NOMO-1 treated with dmso at 0.1 percent for 144 hours (cell line): ENCODE measurements around the gene CLASP1.
"Not testable (repeated sequence)": the region's sequence is repeated elsewhere in the genome, so short reads cannot be mapped to it uniquely, and the experiment has no call there.

Source experiments
- DNase-seq: peaks from one replicate; lab custom pipeline; 2025; ENCODE audit not compliant: unreplicated experiment; lab: John Stamatoyannopoulos, UW

Gene CLASP1

DNA sequence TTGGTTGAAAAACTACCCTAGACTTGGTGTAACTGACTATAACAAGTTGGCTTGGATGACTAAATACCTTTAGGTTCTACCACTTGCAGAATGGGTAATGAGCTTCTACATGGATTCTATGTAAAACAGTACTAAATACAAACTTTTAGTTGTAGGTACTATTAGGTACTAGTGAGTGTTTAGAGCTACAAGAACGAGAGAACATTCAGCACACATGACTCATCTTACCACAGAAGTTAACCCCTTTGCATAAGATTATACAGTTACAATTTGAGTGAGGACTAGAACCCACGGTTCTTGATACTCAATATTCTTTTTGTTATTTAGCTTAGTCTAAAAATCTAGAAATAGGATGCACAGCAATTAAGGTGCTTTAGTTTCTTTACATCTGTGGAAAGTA lies 262.6 kb downstream of the CLASP1 start:
- no peak for DNase-seq

GRCh38 chr2:121386102-121386501 lies 263.2 kb downstream of the CLASP1 start:
- DNase-seq: no peak

- DNase-seq: no peak
Observed at GRCh38 chr2:121382744-121383143, 266.5 kb downstream of the CLASP1 start.

- no peak for DNase-seq
Observed at GRCh38 chr2:121377646-121378045, 271.6 kb downstream of the CLASP1 start.

GRCh38 chr2:121376535-121377250 lies 272.6 kb downstream of the CLASP1 start:
- DNase-seq: no peak

- no peak for DNase-seq
Observed at GRCh38 chr2:121375621-121376159, 273.6 kb downstream of the CLASP1 start.

DNA sequence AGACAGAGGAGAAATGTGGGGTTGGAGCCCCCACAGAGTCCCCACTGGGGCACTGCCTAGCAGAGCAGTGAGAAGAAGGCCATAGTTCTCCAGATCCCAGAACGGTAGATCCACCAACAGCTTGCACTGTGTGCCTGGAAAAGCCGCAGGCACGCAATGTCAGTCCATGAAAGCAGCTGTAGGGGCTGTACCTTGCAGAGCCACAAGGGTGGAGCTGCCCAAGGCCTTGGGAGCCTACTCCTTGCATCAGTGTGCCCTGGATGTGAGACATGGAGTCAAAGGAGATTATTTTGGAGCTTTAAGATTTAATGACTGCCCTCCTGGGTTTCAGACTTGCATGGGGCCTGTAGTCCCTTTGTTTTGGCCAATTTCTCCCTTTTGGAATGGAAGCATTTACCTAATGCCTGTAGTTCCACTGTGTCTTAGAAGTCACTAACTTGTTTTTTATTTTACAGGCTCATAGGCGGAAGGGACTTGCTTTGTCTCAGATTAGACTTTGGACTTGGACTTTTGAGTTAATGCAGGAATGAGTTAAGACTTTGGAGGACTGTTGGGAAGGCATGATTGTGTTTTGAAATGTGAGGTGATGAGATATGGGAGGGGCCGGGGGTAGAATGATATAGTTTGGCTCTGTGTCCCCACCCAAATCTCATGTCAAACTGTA lies 274.7 kb downstream of the CLASP1 start:
- DNase-seq: not testable (repeated sequence)

GRCh38 chr2:121372721-121373353 lies 276.4 kb downstream of the CLASP1 start:
- no peak for DNase-seq

- DNase-seq: no peak
Observed at GRCh38 chr2:121372082-121372481, 277.2 kb downstream of the CLASP1 start.

DNA sequence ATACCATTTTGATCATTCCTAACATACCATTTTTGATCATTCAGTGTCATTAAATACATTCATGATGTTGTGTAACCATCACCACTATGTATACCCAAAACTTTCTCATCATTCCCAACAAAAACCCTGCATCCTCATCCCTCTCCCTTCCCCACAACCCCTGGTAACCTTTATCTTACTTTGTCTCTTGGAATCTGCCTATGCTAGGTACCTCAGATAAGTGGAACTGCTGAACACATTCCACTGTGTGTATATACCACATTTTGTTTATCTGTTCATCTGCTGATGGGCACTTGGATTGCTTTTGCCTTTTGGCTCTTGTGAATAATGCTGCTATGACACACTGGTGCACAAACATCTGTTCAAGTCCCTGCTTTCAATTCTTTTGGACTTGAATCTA lies 280.4 kb downstream of the CLASP1 start:
- no peak for DNase-seq

GRCh38 chr2:121368155-121368554 lies 281.1 kb downstream of the CLASP1 start:
- DNase-seq: no peak

GRCh38 chr2:121367246-121367900 lies 281.9 kb downstream of the CLASP1 start:
- DNase-seq: no peak

- DNase-seq: no peak
Observed at GRCh38 chr2:121366040-121366439, 283.2 kb downstream of the CLASP1 start.

DNA sequence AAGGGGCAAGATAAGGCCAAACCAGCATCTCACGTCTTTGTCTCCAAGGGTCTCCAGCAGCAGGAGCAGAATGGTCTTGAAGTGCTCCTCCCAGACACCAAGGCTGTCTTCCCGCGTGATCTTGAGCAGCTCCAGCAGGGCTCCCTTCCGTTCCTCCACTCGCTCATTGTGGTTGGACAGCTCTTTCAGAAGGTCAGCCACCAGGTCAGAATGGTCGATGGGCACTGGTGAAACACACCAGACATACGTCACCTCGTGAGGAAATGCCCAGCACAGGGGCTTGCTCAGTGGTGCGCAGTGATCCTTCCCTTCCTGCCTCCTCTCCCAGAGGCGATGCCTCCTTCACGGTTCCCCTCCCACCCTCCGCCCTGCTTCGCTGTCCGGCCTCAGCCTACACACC lies 284.2 kb downstream of the CLASP1 start:
- no peak for DNase-seq

GRCh38 chr2:121363632-121364420 lies 285.4 kb downstream of the CLASP1 start:
- no peak for DNase-seq

DNA sequence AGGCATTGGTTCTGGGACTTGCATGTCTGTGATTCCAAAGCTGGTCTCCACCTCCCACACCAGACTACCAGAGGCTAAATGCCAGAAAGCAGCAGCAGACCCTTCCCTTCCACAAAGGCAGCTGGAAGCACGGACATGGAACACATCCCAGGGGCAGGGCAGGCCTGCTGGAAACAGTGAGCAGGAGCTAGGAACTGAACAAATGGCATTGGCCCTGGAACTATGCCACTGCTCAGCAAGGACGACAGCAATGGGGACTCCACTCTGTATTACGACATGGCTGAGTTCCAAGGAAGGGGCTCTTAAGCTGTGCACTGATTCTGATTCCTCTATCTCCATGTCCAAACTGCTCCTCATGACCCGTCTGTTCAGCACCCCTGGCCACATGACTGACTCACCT lies 286.5 kb downstream of the CLASP1 start:
- no peak for DNase-seq

DNA sequence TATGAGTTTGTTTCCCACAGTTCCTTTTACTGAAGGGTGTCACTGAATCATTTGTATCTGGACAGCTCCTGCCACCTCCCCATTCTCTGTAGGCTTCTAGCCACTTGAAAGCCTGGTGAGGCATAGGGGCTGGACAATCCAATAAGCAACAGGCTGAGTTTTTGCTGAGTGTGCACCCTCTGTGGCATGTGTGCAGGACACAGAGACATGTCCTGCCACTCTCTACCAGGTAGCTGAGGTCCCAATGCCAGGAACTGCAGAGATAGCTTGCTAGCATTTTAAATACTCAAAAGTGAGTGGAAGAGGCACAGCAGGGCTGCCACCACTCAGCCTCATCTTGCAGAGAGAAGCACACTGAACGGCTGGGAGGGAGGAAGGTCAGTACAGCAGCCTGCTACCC lies 287.0 kb downstream of the CLASP1 start:
- no peak for DNase-seq

DNA sequence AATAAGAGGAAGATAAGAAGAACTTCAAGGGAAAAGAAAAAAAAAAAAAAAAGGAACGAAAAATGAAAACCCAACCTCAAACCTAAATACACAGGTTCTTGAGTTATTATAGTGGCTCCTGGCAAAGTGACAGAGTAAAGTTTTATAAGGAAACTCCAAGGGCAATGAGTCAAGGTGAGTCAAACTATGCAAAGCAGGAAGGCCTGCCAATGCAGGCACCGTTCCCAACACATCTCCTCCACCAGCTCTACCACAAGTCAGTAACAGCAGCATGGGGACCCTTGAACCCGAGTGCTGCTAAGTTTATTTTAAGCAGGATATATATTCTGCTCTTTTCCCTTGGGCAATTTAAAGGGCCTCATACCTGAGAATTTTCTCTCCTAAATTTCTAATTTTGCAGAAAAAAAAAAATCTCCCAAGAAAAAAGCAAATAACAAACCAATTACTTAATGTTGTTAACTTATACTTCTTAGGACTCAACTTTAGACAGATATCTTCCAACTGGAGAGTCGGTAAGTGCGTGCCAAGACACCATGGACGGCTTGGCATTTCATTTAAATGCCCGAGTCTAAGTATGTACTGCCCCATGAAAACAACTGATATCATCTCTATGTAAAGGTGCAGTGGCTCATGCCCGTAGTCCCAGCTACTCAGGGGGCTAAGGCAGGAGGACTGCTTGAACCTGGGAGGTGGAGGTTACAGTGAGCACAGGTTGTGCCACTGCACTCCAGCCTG lies 288.5 kb downstream of the CLASP1 start:
- DNase-seq: no peak

GRCh38 chr2:121359716-121360565 lies 289.3 kb downstream of the CLASP1 start:
- DNase-seq: no peak
